Measurements from ENCODE around the gene OR5B17. TPM values are rescaled to one million over a fixed set of nuclear protein-coding genes. Genes with fewer than 3 reads are reported as not detected.
"Not testable (repeated sequence)": the region's sequence is repeated elsewhere in the genome, so short reads cannot be mapped to it uniquely, and the experiment has no call there.

Gene OR5B17
- under 1 TPM in 1 of 8 experiments, not detected in 7; 0.52 TPM for total RNA-seq

- H3K27ac ChIP-seq, result no peak within 1 kb of the TSS
- no peak for ATAC-seq (replicated peaks in 6 of 8)
- 0 to 58% (median 6%) methylated on average over 1 of the region's 1 CpG; no CpG with 5 or more reads in 2 of the 10 experiments for WGBS, 10 experiments
- no peaks in the 10 kb centered on the region for H3K4me1 ChIP-seq (replicated peaks in 1 of 2)
- in situ Hi-C loops (cut with MboI; ENCODE audit: low pct_unique_long_range_greater_than_20kb in 2 of 9, low sequenced_read_pairs in 9 of 9, unreplicated experiment in 9 of 9), result no loop called here
- H3K4me3 ChIP-seq, result no peak within 1 kb of the TSS
These were observed at the start of gene OR5B17 for GRCh38 chr11:58358969-58359368. Gene OR5B17 (minus strand): TSS chr11:58359069. CDS start chr11:58359069, 0 bp downstream.

- Histone ChIP-seq H3K4me1 (replicated peaks in 1 of 2) (no peaks in the 10 kb centered on the region), H3K4me3 (no peak within 1 kb of the TSS), H3K27ac (no peak within 1 kb of the TSS)
- in situ Hi-C loops (cut with MboI; ENCODE audit: low pct_unique_long_range_greater_than_20kb in 2 of 9, low sequenced_read_pairs in 9 of 9, unreplicated experiment in 9 of 9), result no loop called here
- no peak for ATAC-seq (replicated peaks in 6 of 8)
- WGBS, 10 experiments, result 0 to 89% (median 31%) methylated on average over 1 of the region's 1 CpG; no CpG with 5 or more reads in 2 of the 10 experiments
These were observed 47.9 kb upstream of the OR5B17 start, which contains the start of gene OR5B3 for GRCh38 chr11:58406774-58407173. Gene OR5B3 (minus strand): TSS chr11:58406874. CDS start chr11:58403409, 3,465 bp downstream.

- no CpG with 5 or more reads among the region's 2 CpGs for WGBS, 10 experiments
- H3K27ac ChIP-seq; ATAC-seq (replicated peaks in 6 of 8); in situ Hi-C loops (cut with MboI; ENCODE audit: low pct_unique_long_range_greater_than_20kb in 2 of 9, low sequenced_read_pairs in 9 of 9, unreplicated experiment in 9 of 9); H3K4me3 ChIP-seq; H3K4me1 ChIP-seq (replicated peaks in 1 of 2): not testable (repeated sequence)
These were observed 40.8 kb upstream of the OR5B17 start for GRCh38 chr11:58399622-58400021.

GRCh38 chr11:58395581-58395980, 36.7 kb upstream of the OR5B17 start:
- no peaks in the 10 kb centered on the region for H3K4me1 ChIP-seq (replicated peaks in 1 of 2)
- no peak for ATAC-seq (replicated peaks in 6 of 8)
- WGBS, 10 experiments, result 20 to 100% (median 80%) methylated on average over 1 to 2 of the region's 2 CpGs; no CpG with 5 or more reads in 1 of the 10 experiments
- in situ Hi-C loops (cut with MboI; ENCODE audit: low pct_unique_long_range_greater_than_20kb in 2 of 9, low sequenced_read_pairs in 9 of 9, unreplicated experiment in 9 of 9), result no loop called here
- H3K27ac ChIP-seq, result no peak overlapping the region
- H3K4me3 ChIP-seq, result no peak overlapping the region

- Histone ChIP-seq H3K27ac (no peak overlapping the region), H3K4me3 (no peak overlapping the region), H3K4me1 (replicated peaks in 1 of 2) (no peaks in the 10 kb centered on the region)
- peak in 2 of 8 experiments; percentile 42 to 49 for ATAC-seq (replicated peaks in 6 of 8)
- in situ Hi-C loops (cut with MboI; ENCODE audit: low pct_unique_long_range_greater_than_20kb in 2 of 9, low sequenced_read_pairs in 9 of 9, unreplicated experiment in 9 of 9), result no loop called here
These were observed 35.3 kb upstream of the OR5B17 start for GRCh38 chr11:58394195-58394594.

- no peak overlapping the region for H3K27ac ChIP-seq
- in situ Hi-C loops (cut with MboI; ENCODE audit: low pct_unique_long_range_greater_than_20kb in 2 of 9, low sequenced_read_pairs in 9 of 9, unreplicated experiment in 9 of 9), result no loop called here
- WGBS, 10 experiments, result 0 to 25% (median 0%) methylated on average over 1 of the region's 1 CpG; no CpG with 5 or more reads in 1 of the 10 experiments
- no peaks in the 10 kb centered on the region for H3K4me1 ChIP-seq (replicated peaks in 1 of 2)
- H3K4me3 ChIP-seq, result no peak overlapping the region
- no peak for ATAC-seq (replicated peaks in 6 of 8)
These were observed 33.9 kb upstream of the OR5B17 start for GRCh38 chr11:58392746-58393145.

- ATAC-seq (replicated peaks in 6 of 8), result no peak
- H3K27ac ChIP-seq, result no peak overlapping the region
- in situ Hi-C loops (cut with MboI; ENCODE audit: low pct_unique_long_range_greater_than_20kb in 2 of 9, low sequenced_read_pairs in 9 of 9, unreplicated experiment in 9 of 9), result no loop called here
- 29 to 100% (median 100%) methylated on average over 1 of the region's 1 CpG; no CpG with 5 or more reads in 3 of the 10 experiments for WGBS, 10 experiments
- no peak overlapping the region for H3K4me3 ChIP-seq
- no peaks in the 10 kb centered on the region for H3K4me1 ChIP-seq (replicated peaks in 1 of 2)
These were observed 33.0 kb upstream of the OR5B17 start for GRCh38 chr11:58391879-58392278.

- H3K4me1 ChIP-seq (replicated peaks in 1 of 2), result no peaks in the 10 kb centered on the region
- in situ Hi-C loops (cut with MboI; ENCODE audit: low pct_unique_long_range_greater_than_20kb in 2 of 9, low sequenced_read_pairs in 9 of 9, unreplicated experiment in 9 of 9), result no loop called here
- H3K27ac ChIP-seq, result no peak overlapping the region
- no peak for ATAC-seq (replicated peaks in 6 of 8)
- no peak overlapping the region for H3K4me3 ChIP-seq
- 77% methylated on average over 11 of the region's 18 CpGs; no CpG with 5 or more reads in 9 of the 10 experiments for WGBS, 10 experiments
These were observed 31.7 kb upstream of the OR5B17 start for GRCh38 chr11:58390551-58391063.

GRCh38 chr11:58354727-58355126, 4.1 kb downstream of the OR5B17 start:
- no peak for ATAC-seq (replicated peaks in 6 of 8)
- 24 to 100% (median 73%) methylated on average over 1 to 3 of the region's 3 CpGs for WGBS, 10 experiments
- Histone ChIP-seq H3K27ac (no peak overlapping the region), H3K4me3 (no peak overlapping the region), H3K4me1 (replicated peaks in 1 of 2) (no peaks in the 10 kb centered on the region)
- in situ Hi-C loops (cut with MboI; ENCODE audit: low pct_unique_long_range_greater_than_20kb in 2 of 9, low sequenced_read_pairs in 9 of 9, unreplicated experiment in 9 of 9), result no loop called here

- in situ Hi-C loops (cut with MboI; ENCODE audit: low pct_unique_long_range_greater_than_20kb in 2 of 9, low sequenced_read_pairs in 9 of 9, unreplicated experiment in 9 of 9), result no loop called here
- no peaks in the 10 kb centered on the region for H3K4me1 ChIP-seq (replicated peaks in 1 of 2)
- H3K27ac ChIP-seq, result no peak overlapping the region
- no peak overlapping the region for H3K4me3 ChIP-seq
- ATAC-seq (replicated peaks in 6 of 8), result peak in 3 of 8 experiments; percentile 51 to 98 (median 58)
- 0 to 60% (median 0%) methylated on average over 1 to 2 of the region's 2 CpGs; no CpG with 5 or more reads in 6 of the 10 experiments for WGBS, 10 experiments
These were observed 13.7 kb downstream of the OR5B17 start for GRCh38 chr11:58345204-58345603.

GRCh38 chr11:58334708-58335107, 24.2 kb downstream of the OR5B17 start:
- no peaks in the 10 kb centered on the region for H3K4me1 ChIP-seq (replicated peaks in 1 of 2)
- ATAC-seq (replicated peaks in 6 of 8), result peak in 2 of 8 experiments; percentile 61 to 64
- in situ Hi-C loops (cut with MboI; ENCODE audit: low pct_unique_long_range_greater_than_20kb in 2 of 9, low sequenced_read_pairs in 9 of 9, unreplicated experiment in 9 of 9), result no loop called here
- no peak overlapping the region for H3K27ac ChIP-seq
- H3K4me3 ChIP-seq, result no peak overlapping the region

GRCh38 chr11:58330861-58331260, 28.0 kb downstream of the OR5B17 start:
- H3K4me1 ChIP-seq (replicated peaks in 1 of 2), result no peaks in the 10 kb centered on the region
- WGBS, 10 experiments, result 6 to 100% (median 71%) methylated on average over 1 to 2 of the region's 2 CpGs
- in situ Hi-C loops (cut with MboI; ENCODE audit: low pct_unique_long_range_greater_than_20kb in 2 of 9, low sequenced_read_pairs in 9 of 9, unreplicated experiment in 9 of 9), result no loop called here
- no peak for ATAC-seq (replicated peaks in 6 of 8)
- H3K27ac ChIP-seq, result no peak overlapping the region
- no peak overlapping the region for H3K4me3 ChIP-seq

- in situ Hi-C loops (cut with MboI; ENCODE audit: low pct_unique_long_range_greater_than_20kb in 2 of 9, low sequenced_read_pairs in 9 of 9, unreplicated experiment in 9 of 9), result no loop called here
- Histone ChIP-seq H3K27ac (no peak overlapping the region), H3K4me1 (replicated peaks in 1 of 2) (no peaks in the 10 kb centered on the region), H3K4me3 (no peak overlapping the region)
- 7 to 100% (median 63%) methylated on average over 1 to 3 of the region's 3 CpGs; no CpG with 5 or more reads in 3 of the 10 experiments for WGBS, 10 experiments
- ATAC-seq (replicated peaks in 6 of 8), result no peak
These were observed 40.3 kb downstream of the OR5B17 start for GRCh38 chr11:58318532-58318931.

GRCh38 chr11:58316142-58316541, 42.7 kb downstream of the OR5B17 start:
- in situ Hi-C loops (cut with MboI; ENCODE audit: low pct_unique_long_range_greater_than_20kb in 2 of 9, low sequenced_read_pairs in 9 of 9, unreplicated experiment in 9 of 9), result no loop called here
- H3K27ac ChIP-seq, result no peak overlapping the region
- no peak for ATAC-seq (replicated peaks in 6 of 8)
- 0 to 71% (median 42%) methylated on average over 1 to 2 of the region's 2 CpGs for WGBS, 10 experiments
- H3K4me1 ChIP-seq (replicated peaks in 1 of 2), result no peaks in the 10 kb centered on the region
- no peak overlapping the region for H3K4me3 ChIP-seq

Measured in motor neuron (in vitro differentiated cells).